ENCODE results near the gene ZYG11B.

DNA sequence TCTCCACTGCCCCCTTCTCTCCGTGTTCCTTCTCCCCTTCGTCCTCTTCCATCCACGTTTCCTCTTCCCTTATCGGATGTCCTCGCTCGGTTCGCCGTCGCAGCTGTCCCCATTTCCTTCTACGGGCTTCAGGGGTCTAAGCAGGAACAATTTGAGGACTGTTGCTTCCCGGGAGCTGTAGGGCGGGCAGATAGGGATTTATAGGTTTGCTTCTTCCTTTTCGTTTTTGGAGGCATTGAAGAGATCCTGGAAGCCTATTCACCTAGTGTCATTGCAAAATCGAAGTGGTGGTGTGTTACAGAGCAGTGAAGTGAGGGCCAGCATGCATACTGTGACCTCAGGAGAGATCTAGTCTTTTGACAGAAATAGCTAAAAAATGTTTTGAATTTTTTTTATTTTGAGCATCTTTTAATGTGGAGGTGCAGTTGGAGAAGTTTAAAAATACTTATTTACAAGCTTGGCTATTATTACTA, 897 bp downstream of the ZYG11B start:
- TF ChIP-seq CTCF (conservative IDR thresholded peaks at IDR 0.05), result no peak
- TF ChIP-seq ZFX (IDR thresholded peaks at IDR 0.05), result no peak

Data from C4-2B (cell line).